HUDEP-2 (cell line): ENCODE results near the gene SLC24A5.
A peak's percentile ranks its signal among the peaks of the same experiment; 100 is the strongest.

ENCODE experiments used
- DNase-seq, 76 experiments: peaks; one replicate each; lab custom pipeline; 2025; ENCODE audit not compliant: unreplicated experiment in 76 of 76; lab: John Stamatoyannopoulos, UW

SLC24A5 gene

DNA sequence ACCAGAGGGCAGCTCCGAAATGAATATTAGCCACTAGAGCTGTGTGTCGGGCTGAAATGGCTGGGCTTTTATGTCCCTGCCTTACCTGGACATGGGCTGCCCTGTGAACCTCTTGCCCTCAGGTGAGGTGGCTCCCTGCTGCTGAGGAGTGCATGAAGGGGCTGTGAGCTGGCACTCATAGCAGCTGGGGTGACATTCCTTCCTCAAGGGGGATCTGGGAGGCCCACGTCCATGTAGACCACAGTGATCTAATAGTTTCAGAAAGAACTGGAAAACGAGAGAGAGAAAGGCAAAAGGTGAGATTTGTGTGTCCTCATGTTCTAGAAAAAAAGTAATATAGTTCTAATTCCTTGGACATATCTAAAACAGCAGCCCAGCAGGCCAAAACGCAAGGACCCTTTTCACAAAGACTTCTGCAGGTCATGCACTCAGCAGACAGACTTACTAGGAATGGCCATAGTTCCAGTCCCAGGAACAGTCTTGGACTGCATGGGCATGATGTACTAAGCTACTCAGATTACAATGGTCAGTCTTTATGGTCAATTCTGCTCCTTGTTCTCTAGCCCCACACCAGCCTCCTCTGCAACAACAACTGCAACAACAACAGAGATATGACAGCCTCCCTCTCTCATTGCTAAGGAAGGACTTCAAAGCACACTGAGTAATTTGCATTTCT, 10.8 kb upstream of the SLC24A5 start:
- DNase-seq, result no peak

DNA sequence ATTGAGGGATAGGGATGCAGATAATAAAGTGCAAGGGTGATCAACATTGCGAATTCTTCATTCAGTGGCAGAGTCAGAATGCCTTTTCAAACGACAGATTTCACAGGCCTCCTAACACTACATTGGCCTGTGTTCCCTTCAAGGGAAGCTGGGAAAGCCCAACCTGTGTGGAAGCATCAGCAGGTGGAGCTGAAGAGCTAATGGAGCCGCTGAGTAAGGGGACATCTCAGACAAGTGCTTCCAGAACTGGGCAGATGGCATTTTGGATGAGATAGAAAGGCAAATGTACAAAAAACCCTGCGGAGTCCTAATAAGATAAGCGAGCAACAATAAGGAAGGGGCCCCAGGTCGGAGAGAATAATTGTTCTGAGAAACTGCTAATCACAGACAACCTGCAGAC, 8.5 kb upstream of the SLC24A5 start:
- DNase-seq, result peak in 2 of 76 experiments; percentile 2 to 6

DNA sequence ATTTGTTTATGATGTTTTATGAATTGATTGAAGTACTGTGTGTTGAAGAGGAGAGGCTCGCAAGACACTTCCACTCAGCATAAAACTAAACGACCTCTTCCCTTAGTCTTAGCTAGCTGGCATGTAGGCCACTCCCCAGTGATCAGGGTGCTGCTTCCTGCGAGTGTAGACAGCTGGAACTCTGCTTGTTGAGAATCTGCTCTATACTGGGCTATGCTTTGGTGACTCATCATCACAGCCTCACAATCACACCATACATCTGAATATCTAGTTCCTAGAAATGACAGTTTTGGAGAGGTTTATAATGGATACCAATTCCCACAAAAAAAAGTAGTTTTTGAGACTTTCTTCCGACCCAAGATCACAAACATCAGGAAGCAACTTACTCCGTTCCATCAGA, 1.5 kb upstream of the SLC24A5 start:
- DNase-seq, result peak in 1 of 76 experiments; percentile 11

DNA sequence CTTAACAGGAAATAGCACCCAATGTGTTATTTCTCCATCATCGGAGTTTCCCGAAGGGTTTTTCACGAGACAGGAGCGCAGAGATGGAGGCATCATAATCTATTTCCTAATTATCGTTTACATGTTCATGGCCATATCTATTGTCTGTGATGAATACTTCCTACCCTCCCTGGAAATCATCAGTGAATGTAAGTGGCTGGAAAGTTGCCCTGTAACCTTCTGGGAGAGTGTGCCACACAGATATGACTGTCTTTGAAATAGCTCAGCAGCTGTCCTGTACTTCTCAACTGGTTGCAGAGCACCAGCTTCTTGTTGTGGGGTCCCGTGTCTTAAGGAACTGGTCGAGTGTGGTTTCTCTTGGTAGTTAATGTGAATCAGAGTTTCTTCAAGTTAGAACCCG, 1.1 kb downstream of the SLC24A5 start:
- DNase-seq, result no peak

DNA sequence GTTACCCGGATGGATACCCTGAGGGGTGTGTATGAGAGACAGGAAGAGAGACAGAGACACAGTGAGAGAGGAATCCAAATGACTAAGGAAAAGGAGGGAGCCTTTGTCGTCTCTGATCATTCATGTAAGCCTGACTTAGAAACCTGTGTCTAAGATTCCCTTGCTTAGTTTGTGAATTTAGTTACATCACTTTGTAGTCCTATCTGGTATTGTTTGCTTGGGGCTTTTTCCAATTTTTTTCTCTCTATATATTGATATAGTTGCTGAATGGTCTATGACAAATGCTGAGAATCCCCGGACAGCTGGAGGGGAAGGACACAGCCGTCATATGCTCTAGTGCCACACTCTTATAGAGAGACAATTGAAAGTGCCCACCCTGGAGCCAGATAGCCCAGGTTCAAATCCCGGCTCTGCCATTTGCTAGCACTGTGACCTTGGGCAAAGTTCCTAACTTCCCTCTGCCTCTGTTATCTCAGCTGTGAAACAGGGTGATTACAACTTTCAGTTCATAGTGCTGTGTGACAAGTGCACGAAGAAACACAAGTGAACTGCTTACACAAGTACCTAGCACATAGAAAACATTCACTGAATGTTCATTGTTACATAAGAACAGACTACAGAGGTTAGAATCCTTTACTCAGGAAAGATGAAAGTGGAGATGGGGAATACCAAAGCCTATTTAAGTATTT, 6.0 kb downstream of the SLC24A5 start:
- no peak for DNase-seq

DNA sequence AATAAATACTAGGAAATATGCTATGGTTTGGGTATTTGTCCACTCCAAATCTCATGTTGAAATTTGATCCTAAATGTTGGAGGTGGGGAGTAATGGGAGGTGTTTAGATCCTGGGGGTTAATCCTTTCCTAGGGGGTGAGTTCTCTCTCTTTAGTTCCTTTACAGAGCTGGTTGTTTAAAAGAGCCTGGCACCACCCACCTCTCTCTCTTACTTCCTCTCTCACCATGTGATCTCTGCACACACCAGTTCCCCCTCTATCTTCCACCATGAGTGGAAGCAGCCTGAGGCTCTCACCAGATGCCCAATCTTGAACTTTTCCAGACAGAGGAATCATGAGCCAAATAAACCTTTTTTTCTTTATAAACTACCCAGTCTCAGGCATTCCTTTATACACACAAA, 10.5 kb downstream of the SLC24A5 start:
- DNase-seq, result no peak

DNA sequence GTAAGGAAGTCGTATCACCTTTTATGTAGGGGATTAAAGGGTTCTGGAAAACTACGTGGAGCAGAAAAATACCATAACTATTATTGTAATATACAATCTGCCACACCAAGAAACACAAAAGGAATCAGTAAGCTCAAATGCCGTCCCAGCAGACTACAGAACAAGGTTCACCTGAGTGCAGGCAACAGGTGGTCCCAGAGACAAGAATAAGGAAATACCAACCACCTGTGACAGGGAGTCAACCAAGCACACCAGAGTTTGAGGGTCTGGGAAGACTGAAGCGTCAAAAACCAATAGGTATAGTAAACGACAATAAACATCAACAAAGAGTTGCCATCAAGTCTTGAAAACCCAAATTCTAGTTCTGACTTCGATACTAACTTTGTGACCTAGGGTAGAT, 12.1 kb downstream of the SLC24A5 start:
- no peak for DNase-seq

DNA sequence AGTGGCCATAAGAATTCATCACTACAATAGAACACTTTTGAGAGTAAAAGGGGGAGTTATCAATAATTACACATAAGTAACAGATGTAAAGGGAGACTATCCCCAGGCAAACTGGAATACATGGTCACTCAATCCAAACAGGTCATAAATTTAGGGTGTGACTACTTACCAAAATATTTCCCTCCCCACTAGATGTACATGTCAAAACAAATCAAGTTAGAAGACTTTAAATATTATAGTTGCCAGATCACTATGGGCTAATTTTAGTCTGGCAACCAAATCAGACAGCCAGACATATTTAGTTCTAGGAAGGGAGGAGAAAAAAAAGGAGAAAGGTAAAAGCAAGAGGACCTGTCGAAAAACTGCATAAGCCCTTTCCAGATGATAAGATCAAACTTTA, 23.1 kb downstream of the SLC24A5 start:
- no peak for DNase-seq

DNA sequence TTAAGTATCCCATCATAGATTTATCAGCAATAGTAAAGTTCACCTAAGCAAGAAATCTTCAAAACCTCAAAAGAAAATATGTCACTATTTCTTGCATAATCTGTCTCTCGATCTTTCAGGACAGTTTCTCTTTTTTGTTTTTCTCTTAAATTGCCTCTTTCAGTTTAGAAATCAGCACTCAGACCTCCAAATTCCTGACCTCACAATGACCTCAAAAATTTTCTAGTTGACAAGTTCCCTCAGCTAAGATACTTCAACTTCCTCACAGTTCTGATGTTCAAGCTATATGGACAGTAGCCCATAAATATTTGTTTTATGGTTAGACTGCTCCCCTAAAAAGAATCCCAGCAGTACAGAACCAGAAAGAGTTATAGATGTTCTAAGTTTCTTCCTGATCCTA, 24.1 kb downstream of the SLC24A5 start:
- DNase-seq, result no peak

DNA sequence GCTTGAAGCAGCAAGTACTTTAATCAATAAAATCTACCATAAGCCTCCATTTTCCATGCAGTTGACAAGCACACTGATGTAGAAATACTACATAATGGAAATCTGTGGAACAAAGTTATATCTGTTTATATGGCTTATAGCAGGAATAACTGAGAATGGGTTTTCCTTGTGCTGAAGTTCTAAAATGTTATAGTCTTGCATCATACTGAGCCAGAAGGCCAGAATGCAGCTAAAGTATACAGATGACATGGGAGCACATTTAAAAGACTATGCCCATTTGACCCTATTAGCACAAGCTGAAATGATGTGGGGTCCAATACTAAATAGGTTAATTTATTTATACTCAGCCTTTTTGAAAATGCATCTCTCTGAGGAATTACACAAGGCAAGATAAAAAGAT, 25.1 kb downstream of the SLC24A5 start:
- DNase-seq, result no peak

DNA sequence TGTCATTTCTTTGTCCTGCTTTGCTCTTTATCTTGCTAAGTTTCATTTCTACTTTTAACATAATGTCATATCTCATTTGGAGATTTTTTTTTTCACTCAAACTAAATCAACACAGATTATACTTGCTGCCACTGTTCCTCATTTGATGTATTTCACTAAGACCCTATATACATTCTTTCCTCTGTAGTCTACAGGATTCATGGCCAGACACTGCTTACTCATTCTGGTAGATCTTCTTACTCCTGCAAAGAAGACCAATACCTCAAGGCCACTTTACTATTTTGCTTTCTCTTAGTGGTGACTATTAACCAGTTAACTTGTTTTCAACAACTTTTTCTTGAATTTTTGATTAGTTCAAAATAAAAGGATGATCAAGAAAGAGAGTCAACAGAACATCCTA, 26.6 kb downstream of the SLC24A5 start:
- DNase-seq, result no peak

DNA sequence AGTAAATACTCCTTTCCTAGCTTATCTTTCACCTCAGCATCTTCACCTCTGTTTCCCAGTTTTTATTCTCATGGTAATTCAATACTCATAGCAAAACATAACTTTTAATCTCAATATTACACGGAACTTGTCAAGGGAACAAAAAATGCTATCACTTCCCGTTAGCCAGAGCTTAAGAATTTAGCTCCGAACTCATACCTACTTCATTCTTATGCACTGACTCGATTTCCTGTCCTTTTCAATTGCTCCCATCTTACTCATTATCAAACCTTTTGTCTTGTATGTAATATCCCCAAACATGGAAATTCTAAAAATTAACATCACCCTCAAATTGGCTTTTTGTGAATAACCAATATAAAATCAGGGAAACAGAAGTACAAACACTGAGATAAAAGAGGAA, 29.1 kb downstream of the SLC24A5 start:
- DNase-seq, result no peak

DNA sequence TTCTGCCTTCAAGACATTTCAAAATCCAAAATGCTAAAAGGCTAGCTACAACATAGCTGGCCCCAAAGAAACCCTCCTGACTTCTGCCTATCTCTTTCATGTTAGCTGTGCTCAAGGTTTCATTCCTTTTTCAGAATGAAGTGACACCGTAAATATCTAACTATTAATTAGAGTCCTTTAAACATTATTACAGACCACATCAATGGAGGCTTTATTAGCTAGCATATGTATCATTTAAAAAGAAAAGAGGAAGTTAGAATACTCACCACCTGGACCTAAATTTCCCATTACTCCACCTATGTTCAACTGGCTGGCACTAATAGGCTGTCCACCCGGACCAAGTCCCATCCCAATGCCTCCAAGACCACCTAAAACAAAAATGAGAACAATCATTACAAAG, 32.7 kb downstream of the SLC24A5 start:
- DNase-seq, result no peak

DNA sequence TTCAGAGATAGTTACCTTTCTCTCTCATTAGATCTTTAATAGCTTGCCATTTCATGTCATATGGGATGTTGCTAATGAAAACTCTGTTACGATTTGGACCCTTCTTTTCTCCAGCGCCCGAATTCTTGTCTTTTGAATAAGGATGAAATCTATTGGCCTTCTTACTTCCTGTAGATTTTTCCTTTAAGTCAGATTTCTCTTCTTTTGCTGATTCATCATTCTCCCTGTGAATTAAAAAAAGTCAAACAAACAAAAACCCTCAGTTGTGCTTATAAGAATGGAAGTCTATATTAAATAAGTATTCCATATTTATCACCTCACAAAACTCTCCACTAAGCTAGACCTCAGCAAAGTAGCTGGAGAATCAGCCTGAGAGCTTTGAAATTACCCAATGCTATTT, 47.8 kb downstream of the SLC24A5 start:
- DNase-seq, result no peak

DNA sequence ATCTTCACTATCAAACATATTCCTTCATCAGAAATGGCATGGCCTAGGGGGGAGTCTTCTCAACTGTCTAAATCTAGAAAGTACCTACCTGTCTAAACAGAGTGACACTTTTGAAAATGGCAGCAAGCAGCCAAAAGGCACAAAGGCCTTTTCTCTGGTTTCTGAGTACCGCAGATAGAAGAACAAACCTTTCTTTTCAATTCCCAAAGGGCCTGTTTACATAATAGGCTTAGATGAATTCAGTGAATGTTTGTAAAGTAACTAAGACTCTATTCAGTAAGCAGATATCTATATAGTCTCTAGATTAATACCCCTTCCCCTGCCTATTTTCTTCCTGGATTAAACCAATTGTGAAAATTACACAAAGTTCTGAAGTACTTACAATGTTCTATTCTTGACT, 50.2 kb downstream of the SLC24A5 start:
- DNase-seq, result no peak

DNA sequence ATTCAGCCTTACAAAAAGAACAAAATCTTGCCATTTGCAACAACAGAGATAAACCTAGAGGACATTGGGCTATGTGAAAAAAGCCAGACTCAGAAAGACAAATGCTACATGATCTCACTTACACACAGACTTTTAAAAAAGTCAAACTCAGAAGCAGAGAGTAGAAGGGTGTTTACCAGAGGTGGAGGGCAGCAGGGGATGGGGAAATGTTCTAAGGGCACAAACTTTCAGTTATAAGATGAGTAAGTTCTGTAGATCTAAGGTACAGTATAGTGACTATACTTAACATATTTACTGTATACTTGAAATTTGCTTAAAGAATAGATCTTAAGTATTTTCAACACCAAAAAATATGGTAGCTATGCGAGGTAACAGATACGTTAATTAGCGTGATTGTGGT, 54.3 kb downstream of the SLC24A5 start:
- DNase-seq, result no peak

DNA sequence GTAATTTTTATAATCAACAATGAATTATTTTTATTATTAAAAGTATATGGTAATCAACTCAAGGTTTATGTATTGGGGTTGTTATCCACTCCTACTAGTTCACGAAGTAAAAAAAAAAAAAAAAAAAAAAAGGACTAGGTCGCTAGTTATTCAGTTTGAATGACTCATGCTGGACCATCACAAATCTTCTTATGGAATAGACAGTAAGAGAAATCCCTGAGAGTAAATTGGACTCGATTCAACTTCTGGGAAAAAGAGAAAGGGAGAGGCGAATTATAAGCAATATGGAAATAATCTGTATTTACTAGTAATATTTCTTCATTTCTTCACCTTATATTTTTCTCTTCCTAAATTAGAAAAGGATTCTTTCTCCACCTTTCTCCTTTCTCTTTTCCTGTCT, 55.3 kb downstream of the SLC24A5 start:
- no peak for DNase-seq

DNA sequence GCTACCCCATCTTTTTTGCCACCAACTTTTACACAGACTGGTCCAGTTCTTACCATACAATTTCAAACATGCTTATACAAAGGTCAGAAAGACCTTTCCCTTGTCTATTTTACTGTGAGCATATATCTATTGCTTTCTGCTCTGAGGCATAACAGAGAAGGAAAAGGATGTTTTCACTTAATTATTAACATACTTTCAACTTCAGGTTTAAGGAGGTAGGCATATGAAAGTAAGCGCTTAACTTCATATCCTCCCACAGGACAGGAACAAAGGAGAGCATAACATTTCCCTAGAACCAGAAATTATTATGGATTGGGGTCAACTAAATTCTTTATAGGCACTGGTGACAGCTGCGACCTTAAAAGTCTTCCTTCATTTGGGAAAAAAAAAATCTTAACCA, 56.2 kb downstream of the SLC24A5 start:
- DNase-seq, result no peak

DNA sequence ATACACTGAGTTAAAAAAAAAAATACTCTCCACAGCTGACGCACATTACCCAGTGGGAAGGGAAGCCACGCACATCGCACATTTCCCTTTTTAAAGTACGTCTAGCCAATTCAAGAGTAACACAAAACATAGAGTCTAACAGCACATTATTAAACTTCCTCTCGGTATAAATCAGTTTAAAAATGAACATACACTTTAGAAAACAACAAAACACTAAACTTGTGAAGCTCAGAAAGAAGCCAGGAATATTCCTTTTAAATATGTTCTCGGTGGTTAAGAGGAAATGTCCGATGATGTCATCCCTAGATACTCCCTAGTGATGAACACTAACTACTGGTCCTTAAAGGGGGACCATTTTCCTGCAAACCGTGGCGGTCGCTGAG, 56.6 kb downstream of the SLC24A5 start:
- DNase-seq, result peak in 2 of 76 experiments; percentile 2 to 4

DNA sequence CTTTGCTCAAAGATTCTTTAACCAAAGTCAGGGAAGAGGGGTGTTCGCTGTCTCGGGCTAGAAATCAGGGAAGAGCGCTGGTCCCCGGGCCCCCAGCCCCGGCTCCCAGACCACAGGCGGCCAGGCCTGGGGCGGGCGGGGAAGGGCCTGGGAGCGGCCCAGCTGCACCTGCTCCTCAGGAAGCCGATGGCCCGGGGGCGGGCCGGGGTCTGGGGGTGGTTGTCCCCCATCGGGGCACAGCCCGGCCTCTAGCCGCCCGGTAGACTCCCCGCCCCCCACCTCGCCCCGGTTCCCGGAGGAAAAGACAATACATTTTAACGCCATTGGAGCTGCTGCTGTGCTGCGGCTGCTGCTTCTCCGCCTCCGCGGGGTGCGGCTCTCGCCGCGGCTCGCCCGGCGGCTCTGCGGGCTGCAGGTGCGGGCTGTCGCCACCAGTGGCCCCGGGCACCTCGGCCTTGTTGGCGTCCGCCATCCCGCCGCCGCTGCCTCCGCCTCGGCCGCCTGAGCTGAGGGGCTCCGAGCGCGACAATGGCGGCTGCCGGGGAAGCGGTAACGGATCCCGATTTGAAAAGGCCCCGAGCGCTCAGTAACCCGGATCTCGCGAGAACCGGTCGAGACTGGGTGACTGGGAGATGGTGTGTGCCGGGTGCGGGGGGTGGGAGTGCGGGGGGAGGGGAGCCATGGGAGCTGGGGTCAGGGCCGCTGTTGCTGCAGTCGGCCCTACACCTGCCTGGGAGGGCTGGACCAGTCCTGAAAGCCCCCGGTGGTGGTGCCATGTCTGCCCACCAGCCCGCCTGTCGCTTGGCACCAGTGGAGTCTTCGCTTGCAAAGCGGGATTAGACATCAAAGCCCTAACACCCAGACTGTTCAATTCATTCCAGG, 57.2 kb downstream of the SLC24A5 start, which contains the start of gene MYEF2:
TSS of gene MYEF2 (minus strand) at position 530 of the 882 bp plus-strand sequence. CDS start at position 472, 58 bp downstream.
- peak in 54 of 76 experiments; percentile 1 to 68 (median 36) for DNase-seq

DNA sequence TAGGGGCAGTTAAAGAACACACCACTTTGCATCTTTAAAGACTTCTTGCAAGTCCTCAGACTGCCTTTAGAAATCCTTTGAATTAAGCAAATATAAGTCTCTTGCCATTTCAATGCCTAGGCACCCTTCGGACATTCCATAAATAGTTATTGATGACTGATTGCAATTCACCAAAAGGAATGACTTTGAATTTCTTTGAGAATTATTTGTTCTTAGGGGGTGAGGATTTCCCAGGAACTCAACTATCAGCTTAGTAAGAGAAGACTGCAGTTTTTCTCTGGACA, 57.8 kb downstream of the SLC24A5 start:
- DNase-seq, result no peak

DNA sequence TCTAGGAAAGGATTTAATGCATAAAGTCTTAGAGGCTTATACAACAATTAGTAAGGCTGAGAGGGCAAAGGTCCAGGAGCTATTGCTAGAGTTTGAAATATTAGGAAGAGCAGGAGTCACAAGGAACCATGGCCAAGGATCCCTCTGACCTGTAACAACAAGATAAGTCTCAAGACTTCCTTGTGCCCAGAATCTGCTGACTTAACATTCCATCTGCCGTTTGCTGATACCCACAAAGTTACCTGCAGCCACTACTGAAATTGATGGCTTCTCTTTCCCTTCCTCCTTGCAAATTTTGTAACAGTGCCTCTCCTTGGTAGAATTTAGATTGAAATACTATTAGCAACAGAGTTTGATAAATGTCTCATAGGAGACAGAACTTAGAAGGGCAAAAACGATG, 62.0 kb downstream of the SLC24A5 start:
- no peak for DNase-seq
